Measurements from ENCODE around the gene NACC2. TPM values are rescaled to one million over a fixed set of nuclear protein-coding genes. Genes with fewer than 3 reads are reported as not detected.
"Not testable (repeated sequence)": the region's sequence is repeated elsewhere in the genome, so short reads cannot be mapped to it uniquely, and the experiment has no call there.

Gene NACC2
- total and polyA plus RNA-seq, 10 of the 15 experiments (the other 5 are each of a cell fraction or from before 2014, with no cell fraction given): 0.66 to 14.7 (median 3.5) TPM

- TF ChIP-seq NKRF (conservative IDR thresholded peaks at IDR 0.05): no peak
- no peak for TF ChIP-seq POLR2AphosphoS5 (IDR thresholded peaks at IDR 0.05; ENCODE audit: low read length)
- no peak for TF ChIP-seq CEBPZ (IDR thresholded peaks at IDR 0.05; ENCODE audit: low read depth, low read length)
- TF ChIP-seq MEF2A (IDR thresholded peaks at IDR 0.05; ENCODE audit: insufficient read depth, low read depth, low read length): no peak
Measured at GRCh38 chr9:136028760-136029470, 66.2 kb downstream of the NACC2 start (continued).

GRCh38 chr9:136026943-136027289 is 68.2 kb downstream of the NACC2 start:
- H2AFZ ChIP-seq (ENCODE audit: control insufficient read depth, low read depth, low read length); FAIRE-seq; H3K27ac ChIP-seq (ENCODE audit: control insufficient read depth, insufficient read depth); H3K9ac ChIP-seq (ENCODE audit: control insufficient read depth, insufficient read depth, low read length); H3K4me2 ChIP-seq (ENCODE audit: control insufficient read depth, insufficient read depth); intact Hi-C loops (cut with micrococcal nuclease; ENCODE audit: unreplicated experiment); H4K20me1 ChIP-seq (ENCODE audit: control insufficient read depth, insufficient read depth); CTCF ChIA-PET; RAD21 ChIA-PET (ENCODE audit: unreplicated experiment); H3K4me1 ChIP-seq (ENCODE audit: control insufficient read depth, insufficient read depth, low read length); H3K79me2 ChIP-seq (ENCODE audit: control insufficient read depth, insufficient read depth, low read length); BruUV-seq (replicated peaks); POLR2A ChIA-PET; SMC1A ChIA-PET (ENCODE audit: uncharacterized antibody, unreplicated experiment); H3K27me3 ChIP-seq (replicated peaks in 1 of 2; ENCODE audit: control insufficient read depth in 2 of 2, insufficient read depth in 2 of 2, low read length in 1 of 2); H3K36me3 ChIP-seq (ENCODE audit: control insufficient read depth in 2 of 2, insufficient read depth in 2 of 2, low read length in 1 of 2); DNase-seq (ENCODE audit: low read depth, low spot score); ATAC-seq; H3K4me3 ChIP-seq; in situ Hi-C loops (cut with MboI): not testable (repeated sequence)
- H3K9me3 ChIP-seq (replicated peaks; ENCODE audit: control insufficient read depth, insufficient read depth, low read length): peaks cover 11% of the 10 kb centered on the region; the same call in 1 of the 3 replicates
- 78% methylated on average over 8 of the region's 8 CpGs for WGBS (ENCODE audit: insufficient coverage, insufficient replicate concordance, low lambda C conversion rate, missing lambda C conversion rate)

Measured in GM12878 (cell line).